K562 (cell line): ENCODE results near the gene SH3PXD2B. TPM values are rescaled to one million over a fixed set of nuclear protein-coding genes. Genes with fewer than 3 reads are reported as not detected.

ENCODE experiments used
- ATAC-seq: fragments of 200-7000 bp; cut with Tn5 transposase; 3 replicates; pipeline ENCODE4 v1.9.1; 2020; ENCODE audit warnings: moderate library complexity
- BruUV-seq: library from RNA; stranded (reverse); fragments of 400-500 nt; replicated peaks from 2 replicates; lab custom pipeline; 2021; lab: Mats Ljungman, UMichigan
- CTCF ChIA-PET: fragments of 300-600 bp; formaldehyde crosslinking; extraction: SDS; loops from one replicate; lab custom pipeline; 2021; ENCODE audit warnings: low intra/inter-chr PET ratio; lab: Yijun Ruan, JAX
- POLR2A ChIA-PET: fragments of 300-600, 350-650 bp; sonication (Branson Sonifier 250); formaldehyde crosslinking; extraction: SDS; loops from one replicate; lab custom pipeline; 2021; ENCODE audit warnings: antibody characterized with exemption, inconsistent platforms; lab: Yijun Ruan, JAX
- DNase-seq, 4 experiments: peaks; one replicate each; pipeline versions ENCODE4 v3.0.0 to v3.0.0-alpha.2; 2011 to 2018; ENCODE audit warnings: low spot score in 3 of 4, mixed read lengths in 3 of 4; ENCODE audit errors: extremely low read depth in 1 of 4
- FAIRE-seq: peaks from 2 replicates; lab custom pipeline; 2011; peaks lifted over from hg19 to GRCh38; lab: Jason Lieb, UNC
- H2AFZ ChIP-seq: 2 replicates; pipeline ENCODE4 v1.6.0; 2011; ENCODE audit warnings: low read depth, low read length, control low read depth, inconsistent platforms
- H3K27ac ChIP-seq: fragments of 200-600 bp; 3 replicates; pipeline ENCODE4 v1.8.0; 2011; ENCODE audit warnings: low read depth, mild to moderate bottlenecking, control low read depth, inconsistent platforms, low read length, moderate library complexity, mixed read lengths; ENCODE audit errors: extremely low read depth
- H3K27me3 ChIP-seq, 2 experiments: fragments of 300-600 bp in 1 of 2; 2 replicates in 1 of 2; 3 replicates in 1 of 2; pipeline versions ENCODE4 v1.6.0 to v1.8.0; 2011; ENCODE audit warnings: inconsistent platforms in 2 of 2, low read length in 2 of 2, mild to moderate bottlenecking in 1 of 2, mixed read lengths in 1 of 2, moderate library complexity in 1 of 2; ENCODE audit not compliant: control insufficient read depth in 2 of 2, insufficient read depth in 2 of 2
- H3K36me3 ChIP-seq: fragments of 300-600 bp; 3 replicates; pipeline ENCODE4 v1.8.0; 2011; ENCODE audit warnings: mild to moderate bottlenecking, low read length, inconsistent platforms; ENCODE audit not compliant: control insufficient read depth, insufficient read depth
- H3K4me1 ChIP-seq, 2 experiments: fragments of 200-600 bp in 1 of 2; replicated peaks in 1 of 2; 2 replicates in 1 of 2; 3 replicates in 1 of 2; pipeline versions ENCODE4 v1.5.1 to v1.8.0; 2011; ENCODE audit warnings: inconsistent platforms in 2 of 2, low read length in 2 of 2, mild to moderate bottlenecking in 1 of 2, mixed read lengths in 1 of 2, moderate library complexity in 1 of 2; ENCODE audit not compliant: control insufficient read depth in 2 of 2, insufficient read depth in 2 of 2
- H3K4me2 ChIP-seq: 2 replicates; pipeline ENCODE4 v1.6.1; 2011; ENCODE audit warnings: low read length, control low read depth, inconsistent platforms, mixed read lengths; ENCODE audit not compliant: insufficient read depth
- H3K4me3 ChIP-seq: fragments of 200-600 bp; sonication (generic), shearing (Covaris generic); 2 replicates; pipeline ENCODE4 v1.5.1; 2016; ENCODE audit warnings: control low read depth, inconsistent platforms
- H3K79me2 ChIP-seq: fragments of 200-600 bp; 3 replicates; pipeline ENCODE4 v1.8.0; 2011; ENCODE audit warnings: low read length, inconsistent platforms; ENCODE audit not compliant: control insufficient read depth, insufficient read depth
- H3K9ac ChIP-seq, 2 experiments: 2 replicates each; pipeline versions ENCODE4 v1.6.0 to v1.6.1; 2011; ENCODE audit warnings: low read depth in 2 of 2, low read length in 2 of 2, control low read depth in 1 of 2, inconsistent platforms in 1 of 2, mild to moderate bottlenecking in 1 of 2, mixed read lengths in 1 of 2; ENCODE audit not compliant: insufficient read depth in 1 of 2
- H3K9me1 ChIP-seq: one replicate; pipeline ENCODE4 v1.6.0; 2011; ENCODE audit warnings: inconsistent platforms, mild to moderate bottlenecking, low read length, moderate library complexity; ENCODE audit not compliant: control insufficient read depth, insufficient read depth
- H3K9me3 ChIP-seq: replicated peaks from 2 replicates; pipeline ENCODE4 v1.5.1; 2011; ENCODE audit warnings: low read depth, low read length, inconsistent platforms; ENCODE audit not compliant: control insufficient read depth, insufficient read depth
- H4K20me1 ChIP-seq: replicated peaks from 2 replicates; pipeline ENCODE4 v1.6.1; 2011; ENCODE audit warnings: low read length, inconsistent platforms, mixed read lengths; ENCODE audit not compliant: control insufficient read depth, insufficient read depth
- BCL6 ChIP-seq: fragments of 250-450 bp; sonication (Bioruptor Pico); IDR thresholded peaks from 2 replicates; pipeline ENCODE4 v1.4.0; 2020
- BMI1 ChIP-seq: fragments of 150-350 bp; IDR thresholded peaks from 2 replicates; pipeline ENCODE4 v1.6.1; 2014; ENCODE audit warnings: low read length
- CBFA2T2 ChIP-seq: fragments of 450-650 bp; conservative IDR thresholded peaks from 2 replicates; pipeline ENCODE4 v1.6.1; 2017; ENCODE audit warnings: mild to moderate bottlenecking
- ELF4 ChIP-seq: fragments of 450-650 bp; formaldehyde crosslinking; IDR thresholded peaks from 2 replicates; pipeline ENCODE4 v1.4.0; 2022; ENCODE audit warnings: missing genetic modification characterization
- FOSL1 ChIP-seq: fragments of 200-800 bp; sonication (Bioruptor generic); conservative IDR thresholded peaks from 2 replicates; pipeline ENCODE4 v1.6.1; 2016; ENCODE audit warnings: missing genetic modification characterization, missing compliant biosample characterization
- FOXO4 ChIP-seq: fragments of 450-650 bp; formaldehyde crosslinking; IDR thresholded peaks from 2 replicates; pipeline ENCODE4 v1.4.0; 2020; ENCODE audit warnings: mild to moderate bottlenecking, moderate library complexity
- KAT8 ChIP-seq: fragments of 450-650 bp; IDR thresholded peaks from 2 replicates; pipeline ENCODE4 v1.6.1; 2016; ENCODE audit warnings: low read depth, mild to moderate bottlenecking
- KLF1 ChIP-seq: fragments of 450-650 bp; IDR thresholded peaks from 2 replicates; pipeline ENCODE4 v1.6.1; 2016; ENCODE audit warnings: missing genetic modification characterization, missing compliant biosample characterization
- POLR3A ChIP-seq: IDR thresholded peaks from 2 replicates; pipeline ENCODE4 v1.6.1; 2011; ENCODE audit warnings: borderline replicate concordance, mild to moderate bottlenecking, moderate library complexity; ENCODE audit not compliant: insufficient read length, insufficient read depth; ENCODE audit errors: extremely low read depth
- POLR3G ChIP-seq: IDR thresholded peaks from 2 replicates; pipeline ENCODE4 v1.6.1; 2011; ENCODE audit not compliant: insufficient read length, insufficient replicate concordance; ENCODE audit errors: extremely low read depth
- PTBP1 ChIP-seq: fragments of 200-400 bp; formaldehyde crosslinking; IDR thresholded peaks from 2 replicates; pipeline ENCODE4 v1.6.1; 2017; ENCODE audit warnings: low read depth, low read length
- RFX5 ChIP-seq: IDR thresholded peaks from 2 replicates; pipeline ENCODE4 v1.6.1; 2011; ENCODE audit warnings: low read depth, mild to moderate bottlenecking, improper control_type of control experiment, low read length
- RUNX1 ChIP-seq: sonication (generic); IDR thresholded peaks from 2 replicates; pipeline ENCODE4 v1.6.1; 2016; ENCODE audit warnings: antibody characterized with exemption, low read depth
- XRCC3 ChIP-seq: fragments of 450-650 bp; IDR thresholded peaks from 2 replicates; pipeline ENCODE4 v1.6.1; 2017; ENCODE audit warnings: mild to moderate bottlenecking, moderate library complexity
- ZNF165 ChIP-seq: fragments of 250-450 bp; sonication (Bioruptor Pico); IDR thresholded peaks from 2 replicates; pipeline ENCODE4 v1.4.0; 2020; ENCODE audit warnings: borderline replicate concordance
- ZNF175 ChIP-seq: fragments of 200-800 bp; sonication (Bioruptor generic); IDR thresholded peaks from 2 replicates; pipeline ENCODE4 v1.6.1; 2016; ENCODE audit warnings: low read depth, mild to moderate bottlenecking, missing genetic modification characterization, missing compliant biosample characterization
- ZNF354B ChIP-seq: fragments of 250-450 bp; sonication (Bioruptor Pico); IDR thresholded peaks from 2 replicates; pipeline ENCODE4 v1.4.0; 2020
- ZNF41 ChIP-seq: fragments of 250-450 bp; sonication (Bioruptor Pico); conservative IDR thresholded peaks from 2 replicates; pipeline ENCODE4 v1.4.0; 2020; ENCODE audit warnings: mild to moderate bottlenecking
- ZNF76 ChIP-seq: fragments of 250-450 bp; sonication (Bioruptor Pico); IDR thresholded peaks from 2 replicates; pipeline ENCODE4 v1.4.0; 2020; ENCODE audit warnings: mild to moderate bottlenecking, moderate library complexity, borderline replicate concordance
- WGBS: fragments of 100-300 bp; shearing (Covaris generic); methylation state at CpG from one replicate; pipeline ENCODE4 v1.1.6; 2016; ENCODE audit warnings: low coverage, mixed read lengths; ENCODE audit not compliant: insufficient coverage; ENCODE audit errors: missing lambda C conversion rate; 5-methylcytosine and 5-hydroxymethylcytosine counted together
- in situ Hi-C: fragments of 300-500 bp; cut with MboI; formaldehyde crosslinking; loops from 4 replicates; pipeline ENCODE4 v1.15.0; 2018; ENCODE audit warnings: inconsistent platforms, mixed read lengths
- intact Hi-C: fragments of 100-400 bp; cut with micrococcal nuclease; formaldehyde crosslinking; loops from 2 replicates; pipeline ENCODE4 v1.14.2; 2022
- polyA plus RNA-seq, 8 experiments: library from polyadenylated mRNA; depleted of rRNA in 4 of 8; stranded (reverse) in 5 of 8; unstranded in 3 of 8; fragments of >200 nt; fragmentation: Nextera tagmentation in 2 of 8; fragmentation: Illumina TruSeq in 1 of 8; extraction: Ambion mirVana in 2 of 8; extraction: Trizol in 1 of 8; gene quantifications; 2 replicates each; pipeline versions ENCODE4 v1.2.1 to v1.2.3, GENCODE V29; 2011 to 2014; ENCODE audit warnings: inconsistent platforms in 1 of 8, missing spikeins in 1 of 8
- total RNA-seq, 7 experiments: library from RNA; depleted of rRNA in 6 of 7; stranded (reverse); fragments of >200 nt in 6 of 7; fragmentation: Illumina TruSeq in 2 of 7; extraction: Trizol in 2 of 7; gene quantifications; 2 replicates each; pipeline versions ENCODE4 v1.2.1 to v1.2.3, GENCODE V29; 2011 to 2021; ENCODE audit warnings: low replicate concordance in 1 of 7
- TF ChIP-seq, protein P1 (sequence below): fragments of 250-450 bp; sonication (Bioruptor Pico); IDR thresholded peaks from 2 replicates; pipeline ENCODE4 v1.8.0; 2022; ENCODE audit warnings: inconsistent platforms

Gene SH3PXD2B
- total and polyA plus RNA-seq, 9 of the 15 experiments (the other 6 are each of a cell fraction or from before 2014, with no cell fraction given), result 0.04 to 0.66 (median 0.19) TPM

GRCh38 chr5:172411484-172412072 is 42.7 kb downstream of the SH3PXD2B start:
- POLR2A ChIA-PET, result interaction anchor here (0.5 to 0.8 kb wide), 2 partner anchors 15 to 17 kb away, joined by 3 to 4 read pairs; no protein-coding TSS in a partner anchor

More at GRCh38 chr5:172411484-172412072, 42.7 kb downstream of the SH3PXD2B start:
- no peak overlapping the region for H3K27ac ChIP-seq
- H3K9me3 ChIP-seq, result no peaks in the 10 kb centered on the region
- H3K79me2 ChIP-seq, result no peaks in the 10 kb centered on the region
- H4K20me1 ChIP-seq, result peaks cover 12% of the 10 kb centered on the region; the same call in 1 of the 2 replicates
- TF ChIP-seq RFX5 (no peak), CBFA2T2 (no peak), ZNF165 (no peak), ZNF354B (CRISPR knock-in tag) (no peak), KLF1 (tag) (no peak), ZNF41 (no peak), ZNF175 (no peak), POLR3G (no peak), PTBP1 (no peak), KAT8 (no peak), FOSL1 (no peak), ELF4 (no peak), BMI1 (no peak), RUNX1 (no peak), FOXO4 (no peak), POLR3A (no peak), BCL6 (CRISPR knock-in tag) (no peak), ZNF76 (CRISPR knock-in tag) (no peak), XRCC3 (no peak)
- TF ChIP-seq, protein P1, sequence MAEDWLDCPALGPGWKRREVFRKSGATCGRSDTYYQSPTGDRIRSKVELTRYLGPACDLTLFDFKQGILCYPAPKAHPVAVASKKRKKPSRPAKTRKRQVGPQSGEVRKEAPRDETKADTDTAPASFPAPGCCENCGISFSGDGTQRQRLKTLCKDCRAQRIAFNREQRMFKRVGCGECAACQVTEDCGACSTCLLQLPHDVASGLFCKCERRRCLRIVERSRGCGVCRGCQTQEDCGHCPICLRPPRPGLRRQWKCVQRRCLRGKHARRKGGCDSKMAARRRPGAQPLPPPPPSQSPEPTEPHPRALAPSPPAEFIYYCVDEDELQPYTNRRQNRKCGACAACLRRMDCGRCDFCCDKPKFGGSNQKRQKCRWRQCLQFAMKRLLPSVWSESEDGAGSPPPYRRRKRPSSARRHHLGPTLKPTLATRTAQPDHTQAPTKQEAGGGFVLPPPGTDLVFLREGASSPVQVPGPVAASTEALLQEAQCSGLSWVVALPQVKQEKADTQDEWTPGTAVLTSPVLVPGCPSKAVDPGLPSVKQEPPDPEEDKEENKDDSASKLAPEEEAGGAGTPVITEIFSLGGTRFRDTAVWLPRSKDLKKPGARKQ, result no peak
- in situ Hi-C loops (no loop called here), intact Hi-C loops (no loop called here)
- BruUV-seq, result no TSS peak
- H2AFZ ChIP-seq, result no peak overlapping the region
- H3K9ac ChIP-seq, result no peak overlapping the region
- 1% methylated on average over 7 of the region's 7 CpGs for WGBS
- H3K36me3 ChIP-seq, result no peaks in the 10 kb centered on the region
- CTCF ChIA-PET, result no interaction called here
- H3K4me2 ChIP-seq, result no peak overlapping the region
- H3K4me1 ChIP-seq, result no peaks in the 10 kb centered on the region; a peak in 1 of 5 replicates
- ATAC-seq (no peak), FAIRE-seq (no peak), DNase-seq (no peak)
- peaks cover 13 to 43% of the 10 kb centered on the region in 2 experiments; a peak in 4 of 5 replicates for H3K27me3 ChIP-seq
- H3K9me1 ChIP-seq, result no peaks in the 10 kb centered on the region
- no peak overlapping the region for H3K4me3 ChIP-seq
